Stomach (tissue), 9 donors: Measurements from ENCODE around the gene TESK2. TPM values are rescaled to one million over a fixed set of nuclear protein-coding genes. Genes with fewer than 3 reads are reported as not detected.

Experiments used
- DNase-seq, 2 donors: peaks; one replicate each; pipeline versions ENCODE4 v3.0.0 to v3.0.0-alpha.2; 2013 to 2019
- H3K27ac ChIP-seq, 5 donors: fragments of 200-600 bp in 4 of 5; sonication (generic) in 4 of 5; one replicate each; pipeline ENCODE4 v1.5.1; 2013 to 2019; ENCODE audit warnings: mild to moderate bottlenecking in 1 of 5, moderate library complexity in 1 of 5
- H3K27me3 ChIP-seq, 3 donors: fragments of 200-600 bp; sonication (generic); one replicate each; pipeline ENCODE4 v1.5.1; 2017 to 2019; ENCODE audit warnings: mixed run types in 1 of 3
- H3K36me3 ChIP-seq, 4 donors: fragments of 200-600 bp; sonication (generic); 1 replicate in 3 of 4; 2 replicates in 1 of 4; pipeline ENCODE4 v1.5.1; 2016 to 2019
- H3K4me1 ChIP-seq, 4 donors: fragments of 200-600 bp; sonication (generic); one replicate each; pipeline ENCODE4 v1.5.1; 2016 to 2019
- H3K4me3 ChIP-seq, 4 donors: fragments of 200-600 bp; sonication (generic) in 3 of 4; one replicate each; pipeline ENCODE4 v1.5.1; 2016 to 2019; ENCODE audit warnings: mild to moderate bottlenecking in 1 of 4
- H3K9me3 ChIP-seq, 4 donors: fragments of 200-600 bp; sonication (generic); one replicate each; pipeline ENCODE4 v1.5.1; 2016 to 2019
- CTCF ChIP-seq, 7 experiments: fragments of 450-650 bp in 4 of 7; fragments of 200-600 bp in 3 of 7; sonication (generic) in 3 of 7; IDR thresholded peaks; one replicate each; pipeline ENCODE4 v1.5.1; 2016 to 2019; ENCODE audit warnings: antibody characterized with exemption in 7 of 7, control low read depth in 2 of 7, mild to moderate bottlenecking in 1 of 7
- EP300 ChIP-seq: sonication (generic); formaldehyde crosslinking; IDR thresholded peaks from one replicate; pipeline ENCODE4 v1.6.1; 2017; ENCODE audit warnings: antibody characterized with exemption
- POLR2A ChIP-seq, 4 donors: fragments of 450-650 bp; IDR thresholded peaks; one replicate each; pipeline ENCODE4 v1.6.1; 2016; ENCODE audit warnings: antibody characterized with exemption in 4 of 4, control low read depth in 2 of 4, mild to moderate bottlenecking in 1 of 4, moderate library complexity in 1 of 4
- POLR2AphosphoS5 ChIP-seq, 3 donors: sonication (generic); formaldehyde crosslinking; IDR thresholded peaks; one replicate each; pipeline ENCODE4 v1.6.1; 2016; ENCODE audit warnings: antibody characterized with exemption in 3 of 3
- WGBS, 5 donors: extraction: QIAGEN DNeasy Blood & Tissue Kit in 3 of 5; methylation state at CpG; one replicate each; pipeline versions ENCODE4 v1.1.5 to v1.1.7; 2013 to 2018; 5-methylcytosine and 5-hydroxymethylcytosine counted together
- intact Hi-C: fragments of 100-400 bp; cut with DNase I; formaldehyde crosslinking; loops from one replicate; pipeline ENCODE4 v1.15.1; 2023; ENCODE audit warnings: low total_unique reads
- polyA plus RNA-seq, 3 donors: library from polyadenylated mRNA; stranded (reverse); fragments of 200-250 nt; gene quantifications; one replicate each; pipeline ENCODE4 v1.2.3, GENCODE V29; 2013
- total RNA-seq, 5 donors: library from RNA; depleted of rRNA; stranded (reverse); fragments of >200 nt; gene quantifications; one replicate each; pipeline versions ENCODE4 v1.1.0 to v1.2.3, GENCODE V29; 2014 to 2016
- donor health status: healthy with polysubstance abuse.
- donor health status: Bipolar disorder and iron deficiency.
- donor health status: healthy.

Gene TESK2
- total and polyA plus RNA-seq, 8 donors = 2.8 to 11.2 (median 4.0) TPM; not detected in 1

GRCh38 chr1:45314266-45314665, 176.7 kb downstream of the TESK2 start:
- Histone ChIP-seq H3K4me1 (peaks cover 0 to 7% (median 0%) of the 10 kb centered on the region in 4 donors), H3K27me3 (no peaks in the 10 kb centered on the region), H3K4me3 (no peak overlapping the region), H3K27ac (no peak overlapping the region), H3K9me3 (no peaks in the 10 kb centered on the region), H3K36me3 (no peaks in the 10 kb centered on the region)
- no peak for TF ChIP-seq EP300
- no peak for DNase-seq
- WGBS, 5 donors = 34 to 59% (median 52%) methylated on average over 3 of the region's 3 CpGs
- intact Hi-C loops = no loop called here

GRCh38 chr1:45306905-45307304, 184.1 kb downstream of the TESK2 start:
- intact Hi-C loops = no loop called here
- H3K36me3 ChIP-seq = no peaks in the 10 kb centered on the region
- WGBS, 5 donors = 74 to 86% (median 82%) methylated on average over 3 of the region's 3 CpGs
- peaks cover 8 to 20% (median 17%) of the 10 kb centered on the region in 4 donors for H3K4me1 ChIP-seq
- no peak overlapping the region for H3K4me3 ChIP-seq
- no peak for DNase-seq
- H3K9me3 ChIP-seq = no peaks in the 10 kb centered on the region
- H3K27ac ChIP-seq = no peak overlapping the region
- no peaks in the 10 kb centered on the region for H3K27me3 ChIP-seq
- TF ChIP-seq POLR2A (IDR thresholded peaks at IDR 0.05) (no peak), EP300 (no peak), CTCF (IDR thresholded peaks at IDR 0.05) (no peak), POLR2AphosphoS5 (IDR thresholded peaks at IDR 0.05) (no peak)

GRCh38 chr1:45306319-45306718, 184.6 kb downstream of the TESK2 start:
- Histone ChIP-seq H3K27ac (no peak overlapping the region), H3K27me3 (no peaks in the 10 kb centered on the region), H3K36me3 (no peaks in the 10 kb centered on the region), H3K9me3 (no peaks in the 10 kb centered on the region), H3K4me3 (no peak overlapping the region), H3K4me1 (peaks cover 8 to 20% (median 17%) of the 10 kb centered on the region in 4 donors)
- DNase-seq = no peak
- TF ChIP-seq EP300 (no peak), POLR2A (IDR thresholded peaks at IDR 0.05) (no peak), CTCF (IDR thresholded peaks at IDR 0.05) (no peak), POLR2AphosphoS5 (IDR thresholded peaks at IDR 0.05) (no peak)
- WGBS, 5 donors = 53 to 69% (median 66%) methylated on average over 8 of the region's 8 CpGs
- intact Hi-C loops = no loop called here

- no peaks in the 10 kb centered on the region for H3K27me3 ChIP-seq
- H3K4me3 ChIP-seq = no peak overlapping the region
- H3K4me1 ChIP-seq = peaks cover 8 to 24% (median 17%) of the 10 kb centered on the region in 4 donors
- H3K36me3 ChIP-seq = no peaks in the 10 kb centered on the region
- intact Hi-C loops = no loop called here
- TF ChIP-seq POLR2A (IDR thresholded peaks at IDR 0.05) = no peak
- no peak for TF ChIP-seq CTCF (IDR thresholded peaks at IDR 0.05)
- TF ChIP-seq EP300 = no peak
- TF ChIP-seq POLR2AphosphoS5 (IDR thresholded peaks at IDR 0.05) = no peak
- H3K9me3 ChIP-seq = no peaks in the 10 kb centered on the region
- DNase-seq = no peak
- H3K27ac ChIP-seq = peak overlapping the region in 1 of 5 donors; percentile 94
- WGBS, 5 donors = 84 to 89% (median 86%) methylated on average over 10 of the region's 10 CpGs
Observed at GRCh38 chr1:45305231-45305630, 185.7 kb downstream of the TESK2 start.

- Histone ChIP-seq H3K36me3 (no peaks in the 10 kb centered on the region), H3K27ac (peak overlapping the region; percentile 93 to 98 (median 95)), H3K4me1 (peaks cover 8 to 27% (median 17%) of the 10 kb centered on the region in 4 donors), H3K9me3 (no peaks in the 10 kb centered on the region), H3K4me3 (peak overlapping the region; percentile 66 to 77 (median 71)), H3K27me3 (no peaks in the 10 kb centered on the region)
- TF ChIP-seq POLR2AphosphoS5 (IDR thresholded peaks at IDR 0.05) (no peak), CTCF (IDR thresholded peaks at IDR 0.05) (no peak), EP300 (no peak), POLR2A (IDR thresholded peaks at IDR 0.05) (no peak)
- peak; percentile 47 to 66 for DNase-seq
- intact Hi-C loops = loop anchor here (5.0 kb wide), 1 partner anchor 287 kb away; no protein-coding TSS in a partner anchor
- WGBS, 5 donors = 29 to 44% (median 37%) methylated on average over 13 to 15 of the region's 15 CpGs
Observed at GRCh38 chr1:45304311-45305081, 186.5 kb downstream of the TESK2 start.
